ENCODE data around the gene POLH.
"Not testable (repeated sequence)": the region's sequence is repeated elsewhere in the genome, so short reads cannot be mapped to it uniquely, and the experiment has no call there.

The POLH gene

DNA sequence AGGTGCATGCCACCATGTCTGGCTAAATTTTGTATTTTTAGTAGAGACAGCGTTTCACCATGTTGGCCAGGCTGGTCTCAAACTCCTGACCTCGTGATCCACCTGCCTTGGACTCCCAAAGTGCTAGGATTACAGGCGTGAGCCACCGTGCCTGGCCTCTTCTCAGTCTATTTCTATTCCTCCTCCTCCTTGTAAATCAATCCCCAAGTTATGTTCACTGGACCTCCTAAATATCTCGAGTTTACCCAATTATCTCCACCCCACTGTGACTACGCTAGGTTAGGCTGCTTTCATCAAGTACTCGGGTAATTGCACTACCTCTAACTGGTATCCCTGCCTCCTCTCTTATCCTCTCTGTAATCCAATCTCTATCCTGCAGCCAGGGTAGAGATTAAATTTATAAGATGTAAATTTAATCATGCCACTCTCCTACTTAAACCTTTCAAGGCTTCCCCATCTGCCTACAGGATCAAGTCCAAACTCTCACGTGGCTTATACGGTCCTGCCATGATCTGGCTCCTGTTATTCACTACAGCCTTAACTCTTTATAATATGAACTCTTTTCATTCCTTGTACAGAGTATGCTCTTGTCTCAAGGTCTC is 58.8 kb downstream of the POLH start:
- DNase-seq = no peak

GRCh38 chr6:43635387-43636307 is 59.7 kb downstream of the POLH start, which contains the start of gene MAD2L1BP:
Gene MAD2L1BP (plus strand): TSS chr6:43635840. CDS start chr6:43635876, 36 bp downstream.
- peak; percentile 85 for DNase-seq

DNA sequence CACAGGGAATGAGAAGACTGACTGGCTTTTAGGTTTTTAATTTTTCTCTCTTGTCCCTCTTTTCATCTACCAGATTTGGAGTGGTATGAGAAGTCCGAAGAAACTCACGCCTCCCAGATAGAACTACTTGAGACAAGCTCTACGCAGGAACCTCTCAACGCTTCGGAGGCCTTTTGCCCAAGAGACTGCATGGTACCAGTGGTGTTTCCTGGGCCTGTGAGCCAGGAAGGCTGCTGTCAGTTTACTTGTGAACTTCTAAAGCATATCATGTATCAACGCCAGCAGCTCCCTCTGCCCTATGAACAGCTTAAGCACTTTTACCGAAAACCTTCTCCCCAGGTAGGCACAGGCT is 60.3 kb downstream of the POLH start:
- DNase-seq = no peak

GRCh38 chr6:43639984-43640800 is 64.2 kb downstream of the POLH start:
- no peak for DNase-seq

- peak; percentile 68 for DNase-seq
Observed at GRCh38 chr6:43644940-43645612, 69.1 kb downstream of the POLH start, which contains the start of gene RSPH9. Gene RSPH9 (plus strand): TSS chr6:43645036. CDS start chr6:43645099, 63 bp downstream.

DNA sequence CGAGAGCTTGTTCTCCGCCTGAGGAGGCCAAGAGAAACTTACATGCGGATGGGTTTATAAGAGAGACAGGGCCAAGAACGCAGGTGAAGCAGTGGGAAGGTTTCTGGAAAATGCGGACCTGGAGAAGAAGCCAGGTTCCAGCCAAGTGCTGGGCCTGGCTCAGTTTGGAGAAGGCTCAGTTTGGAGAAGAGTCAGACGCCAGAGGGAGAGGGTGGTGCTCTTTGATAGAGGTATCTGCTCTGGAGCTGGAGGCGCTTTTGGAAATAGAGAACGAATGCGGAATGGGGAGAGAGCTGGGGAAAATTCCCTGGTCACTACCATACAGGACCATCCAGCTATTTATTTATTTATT is 69.6 kb downstream of the POLH start:
- DNase-seq = no peak

DNA sequence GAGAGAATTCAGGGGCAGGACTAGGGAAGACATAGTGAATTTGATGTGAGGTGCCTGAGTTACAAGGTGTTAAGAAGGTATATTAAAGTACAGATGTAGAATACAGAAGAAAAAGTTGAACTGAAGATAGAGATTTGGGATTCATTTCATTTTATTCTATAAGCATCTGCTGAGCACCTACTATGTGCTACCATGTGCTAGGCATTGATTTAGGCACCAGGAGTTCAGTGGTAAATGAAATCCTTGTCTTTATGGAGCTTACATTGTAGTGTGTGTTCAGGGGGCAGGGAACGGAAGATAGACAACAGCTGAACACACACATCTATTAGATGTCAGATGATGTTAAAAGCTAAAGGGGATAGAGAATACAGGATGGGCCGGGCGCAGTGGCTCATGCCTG is 71.6 kb downstream of the POLH start:
- no peak for DNase-seq

GRCh38 chr6:43648248-43648647 is 72.3 kb downstream of the POLH start:
- DNase-seq = no peak

GRCh38 chr6:43652822-43653221 is 76.8 kb downstream of the POLH start:
- DNase-seq = not testable (repeated sequence)

DNA sequence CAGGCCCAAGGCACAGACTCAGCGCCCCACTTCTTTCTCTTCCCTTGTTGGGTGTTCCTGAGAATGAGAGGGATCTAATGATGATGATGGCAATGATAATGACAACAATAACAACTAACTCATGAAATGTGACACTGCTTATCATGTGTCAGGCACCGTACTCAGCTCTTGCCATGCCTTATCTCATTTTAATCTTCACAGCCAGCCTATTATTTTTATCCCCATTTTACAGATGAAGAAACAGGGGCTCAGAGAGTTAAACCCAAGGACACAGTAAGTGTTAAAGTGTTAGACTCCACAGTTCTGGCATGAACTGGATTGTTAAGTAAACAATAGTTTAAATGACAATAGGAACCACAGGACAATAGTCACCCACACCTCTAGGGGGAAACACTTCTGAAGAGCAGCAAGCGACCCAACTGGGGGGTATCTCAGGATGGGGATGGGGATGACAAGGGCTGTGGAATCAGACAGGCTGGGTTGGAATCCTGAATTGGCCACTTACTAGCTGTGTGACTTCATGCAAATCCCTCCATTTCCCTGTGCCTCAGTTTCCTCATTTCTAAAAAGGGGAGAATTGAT is 81.3 kb downstream of the POLH start:
- DNase-seq = no peak

DNA sequence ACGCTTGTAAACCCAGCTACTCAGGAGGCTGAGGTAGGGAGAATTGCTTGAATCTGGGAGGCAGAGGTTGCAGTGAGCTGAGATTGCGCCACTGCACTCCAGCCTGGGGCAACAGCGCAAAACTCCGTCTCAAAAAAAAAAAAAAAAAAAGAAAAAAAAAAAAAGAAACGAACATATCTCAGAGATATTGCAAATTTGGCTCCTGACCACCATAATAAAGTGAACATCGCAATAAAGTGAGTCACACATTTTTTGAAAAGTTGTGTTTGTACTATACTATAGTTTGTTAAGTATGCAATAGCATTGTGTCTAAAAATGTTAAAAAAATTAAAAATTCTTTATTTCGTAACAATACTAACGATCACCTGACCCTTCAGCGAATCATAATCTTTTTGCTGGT is 82.2 kb downstream of the POLH start:
- no peak for DNase-seq

DNA sequence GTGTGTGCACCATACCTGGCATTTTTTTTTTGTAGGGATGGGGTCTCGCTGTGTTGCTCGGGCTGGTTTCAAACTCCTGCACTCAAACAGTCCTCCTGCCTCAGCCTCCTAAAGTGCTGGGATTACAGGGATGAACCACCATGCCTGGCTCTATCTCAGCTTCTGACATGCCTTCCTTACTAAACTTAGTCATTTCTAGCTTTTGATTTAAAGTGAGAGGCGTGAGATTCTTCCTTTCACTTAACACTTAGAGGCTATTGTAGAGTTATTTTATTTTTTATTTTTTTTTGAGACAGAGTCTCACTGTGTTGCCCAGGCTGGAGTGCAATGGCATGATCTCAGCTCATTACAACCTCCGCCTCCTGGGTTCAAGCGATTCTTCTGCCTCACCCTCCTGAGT is 87.0 kb downstream of the POLH start:
- DNase-seq = not testable (repeated sequence)

Data from activated CD4-positive, CD25-positive, alpha-beta regulatory T cell treated with anti-CD3 and anti-CD28 coated beads, Interleukin-2, amount 50 U/mL, for 72 hours (primary cell).